ENCODE results near the gene NUP43. TPM values are rescaled to one million over a fixed set of nuclear protein-coding genes. Genes with fewer than 3 reads are reported as not detected.

The NUP43 gene
- total RNA-seq, 2 donors from 2014 or later: 8.6 to 22.8 TPM

- DNase-seq: no peak
- Histone ChIP-seq H3K27me3 (no peaks in the 10 kb centered on the region), H3K4me3 (no peak overlapping the region), H3K27ac (peak overlapping the region in 1 of 4 donors; percentile 57), H3K9me3 (no peaks in the 10 kb centered on the region), H3K36me3 (replicated peaks in 1 of 2; ENCODE audit: insufficient read depth in 1 of 2, low read depth in 2 of 2) (peaks cover 0 to 30% of the 10 kb centered on the region in 2 donors), H3K4me1 (peaks cover 5% of the 10 kb centered on the region)
- TF ChIP-seq POLR2A (IDR thresholded peaks at IDR 0.05): no peak
- TF ChIP-seq, protein P1, sequence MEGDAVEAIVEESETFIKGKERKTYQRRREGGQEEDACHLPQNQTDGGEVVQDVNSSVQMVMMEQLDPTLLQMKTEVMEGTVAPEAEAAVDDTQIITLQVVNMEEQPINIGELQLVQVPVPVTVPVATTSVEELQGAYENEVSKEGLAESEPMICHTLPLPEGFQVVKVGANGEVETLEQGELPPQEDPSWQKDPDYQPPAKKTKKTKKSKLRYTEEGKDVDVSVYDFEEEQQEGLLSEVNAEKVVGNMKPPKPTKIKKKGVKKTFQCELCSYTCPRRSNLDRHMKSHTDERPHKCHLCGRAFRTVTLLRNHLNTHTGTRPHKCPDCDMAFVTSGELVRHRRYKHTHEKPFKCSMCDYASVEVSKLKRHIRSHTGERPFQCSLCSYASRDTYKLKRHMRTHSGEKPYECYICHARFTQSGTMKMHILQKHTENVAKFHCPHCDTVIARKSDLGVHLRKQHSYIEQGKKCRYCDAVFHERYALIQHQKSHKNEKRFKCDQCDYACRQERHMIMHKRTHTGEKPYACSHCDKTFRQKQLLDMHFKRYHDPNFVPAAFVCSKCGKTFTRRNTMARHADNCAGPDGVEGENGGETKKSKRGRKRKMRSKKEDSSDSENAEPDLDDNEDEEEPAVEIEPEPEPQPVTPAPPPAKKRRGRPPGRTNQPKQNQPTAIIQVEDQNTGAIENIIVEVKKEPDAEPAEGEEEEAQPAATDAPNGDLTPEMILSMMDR (IDR thresholded peaks at IDR 0.05): no peak
- intact Hi-C loops (cut with DNase I): loop anchor here (10.0 kb wide), 1 partner anchor 197 kb away; the partner anchor contains the start of gene RAET1G
- ATAC-seq: no peak
- 84 to 86% methylated on average over 4 of the region's 4 CpGs for WGBS, 2 donors
Observed at GRCh38 chr6:149727793-149728498, 18.4 kb downstream of the NUP43 start.

DNA sequence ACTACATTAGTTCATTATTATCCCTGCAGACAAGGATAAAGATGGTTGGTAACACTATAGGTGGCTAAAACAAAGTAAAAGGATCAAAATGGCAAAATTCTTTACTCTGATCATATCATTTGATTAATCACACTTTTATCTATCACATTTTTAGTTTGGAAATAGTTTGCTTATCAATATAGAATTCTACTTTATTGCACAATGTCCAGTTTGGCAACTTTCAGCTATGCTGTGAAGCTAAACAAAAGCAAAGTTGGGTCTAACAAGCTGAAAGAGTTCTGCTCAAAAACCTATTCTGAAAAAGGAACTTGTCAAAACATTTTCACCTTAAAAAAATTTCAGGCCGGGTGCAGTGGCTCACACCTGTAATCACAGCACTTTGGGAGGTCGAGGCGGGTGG is 20.5 kb downstream of the NUP43 start:
- no peak for TF ChIP-seq POLR2A (IDR thresholded peaks at IDR 0.05)
- TF ChIP-seq, protein P1 (IDR thresholded peaks at IDR 0.05): no peak
- no peaks in the 10 kb centered on the region for H3K9me3 ChIP-seq
- H3K36me3 ChIP-seq (replicated peaks in 1 of 2; ENCODE audit: insufficient read depth in 1 of 2, low read depth in 2 of 2): peaks cover 0 to 20% of the 10 kb centered on the region in 2 donors
- no peak for ATAC-seq
- H3K4me1 ChIP-seq: peaks cover 5% of the 10 kb centered on the region
- intact Hi-C loops (cut with DNase I): loop anchor here (10.0 kb wide), 1 partner anchor 199 kb away; the partner anchor contains the start of gene RAET1G
- no peak overlapping the region for H3K4me3 ChIP-seq
- no peak for DNase-seq
- no peak overlapping the region for H3K27ac ChIP-seq
- no peaks in the 10 kb centered on the region for H3K27me3 ChIP-seq
- 80 to 81% methylated on average over 3 of the region's 3 CpGs for WGBS, 2 donors

DNA sequence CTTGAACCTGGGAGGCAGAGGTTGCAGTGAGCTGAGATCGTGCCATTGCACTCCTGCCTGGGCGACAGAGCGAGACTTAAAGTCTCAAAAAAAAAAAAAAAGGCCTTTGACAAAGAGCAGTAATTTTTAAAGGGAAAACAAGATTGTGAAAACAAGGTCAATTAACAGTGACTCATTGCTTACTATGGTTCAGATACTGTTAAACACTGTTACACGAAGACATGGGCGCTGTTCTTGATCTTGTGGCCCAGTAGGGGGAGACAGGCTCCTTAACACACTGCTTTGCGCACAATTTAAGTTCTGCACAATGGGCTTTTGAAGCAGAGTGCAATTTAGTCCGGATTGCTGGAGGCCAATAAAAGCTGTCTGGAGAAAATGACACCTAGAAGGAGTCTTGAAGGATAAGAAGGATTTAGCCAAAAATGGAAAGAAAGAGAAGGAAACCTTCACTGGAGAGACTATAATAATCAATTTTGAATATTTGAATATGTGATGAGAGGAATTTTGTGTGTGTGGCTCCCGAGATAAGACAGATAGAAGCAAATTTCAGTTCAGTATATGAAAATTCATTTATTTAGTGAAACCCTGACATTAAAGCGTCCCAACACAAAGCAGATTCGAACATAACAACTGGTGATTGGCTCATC is 22.4 kb downstream of the NUP43 start:
- TF ChIP-seq, protein P1 (IDR thresholded peaks at IDR 0.05): peak; percentile 45 to 84 (median 73)
- TF ChIP-seq POLR2A (IDR thresholded peaks at IDR 0.05): no peak
- Histone ChIP-seq H3K4me1 (peaks cover 5% of the 10 kb centered on the region), H3K27me3 (no peaks in the 10 kb centered on the region), H3K27ac (peak overlapping the region in 2 of 4 donors; percentile 19 to 52), H3K9me3 (no peaks in the 10 kb centered on the region), H3K36me3 (replicated peaks in 1 of 2; ENCODE audit: insufficient read depth in 1 of 2, low read depth in 2 of 2) (peaks cover 0 to 10% of the 10 kb centered on the region in 2 donors), H3K4me3 (no peak overlapping the region)
- 35 to 45% methylated on average over 10 of the region's 10 CpGs for WGBS, 2 donors
- peak; percentile 95 for ATAC-seq
- intact Hi-C loops (cut with DNase I): loop anchor here (10.0 kb wide), 1 partner anchor 201 kb away; the partner anchor contains the start of gene RAET1G
- peak; percentile 51 to 78 (median 70) for DNase-seq

DNA sequence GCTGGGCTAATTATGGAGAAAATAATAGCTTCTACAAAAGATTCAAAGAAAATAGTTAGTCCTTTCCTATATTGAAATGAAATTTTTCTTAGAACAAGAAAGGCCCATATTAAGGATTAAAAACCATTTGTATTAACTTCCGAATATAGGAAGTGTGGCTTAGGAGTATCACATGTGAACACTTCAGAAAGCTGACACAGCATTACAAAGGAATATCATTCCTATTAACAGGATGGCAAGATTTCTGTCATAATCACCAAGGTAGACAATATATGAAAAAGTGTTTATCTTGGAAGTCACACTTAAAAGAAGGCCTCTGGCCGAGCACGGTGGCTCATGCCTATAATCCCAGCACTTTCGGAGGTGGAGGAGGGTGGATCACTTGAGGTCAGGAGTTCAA is 23.1 kb downstream of the NUP43 start:
- intact Hi-C loops (cut with DNase I): loop anchor here (10.0 kb wide), 1 partner anchor 202 kb away; the partner anchor contains the start of gene RAET1G

More for the DNA sequence above, 23.1 kb downstream of the NUP43 start:
- DNase-seq (no peak), ATAC-seq (no peak)
- peaks cover 10% of the 10 kb centered on the region for H3K4me1 ChIP-seq
- WGBS, 2 donors: 91 to 92% methylated on average over 4 of the region's 4 CpGs
- H3K36me3 ChIP-seq (replicated peaks in 1 of 2; ENCODE audit: insufficient read depth in 1 of 2, low read depth in 2 of 2): peaks cover 0 to 6% of the 10 kb centered on the region in 2 donors
- H3K27ac ChIP-seq: peak overlapping the region in 2 of 4 donors; percentile 19 to 52
- TF ChIP-seq, protein P1 (IDR thresholded peaks at IDR 0.05): no peak
- no peak for TF ChIP-seq POLR2A (IDR thresholded peaks at IDR 0.05)
- H3K9me3 ChIP-seq: no peaks in the 10 kb centered on the region
- H3K4me3 ChIP-seq: no peak overlapping the region
- H3K27me3 ChIP-seq: no peaks in the 10 kb centered on the region
